Muscle layer of colon (tissue), 2 donors: Measurements from ENCODE around the gene LRRC14B.

Source experiments
- H3K27ac ChIP-seq: one replicate; pipeline ENCODE4 v1.7.0; 2013; ENCODE audit warnings: low read depth, mild to moderate bottlenecking, low read length, moderate library complexity
- H3K27me3 ChIP-seq, 2 donors: one replicate each; pipeline ENCODE4 v1.7.0; 2013; ENCODE audit warnings: low read length in 2 of 2, mild to moderate bottlenecking in 2 of 2; ENCODE audit not compliant: insufficient read depth in 2 of 2, control insufficient read depth in 1 of 2
- H3K36me3 ChIP-seq: one replicate; pipeline ENCODE4 v1.7.0; 2013; ENCODE audit warnings: mild to moderate bottlenecking, low read length; ENCODE audit not compliant: insufficient read depth
- H3K4me1 ChIP-seq: one replicate; pipeline ENCODE4 v1.7.0; 2013; ENCODE audit warnings: mild to moderate bottlenecking, low read length; ENCODE audit not compliant: insufficient read depth
- H3K4me3 ChIP-seq, 2 donors: one replicate each; pipeline ENCODE4 v1.7.0; 2013; ENCODE audit warnings: low read length in 2 of 2, low read depth in 1 of 2, mild to moderate bottlenecking in 1 of 2, moderate library complexity in 1 of 2
- H3K9ac ChIP-seq: one replicate; pipeline ENCODE4 v1.7.0; 2013; ENCODE audit warnings: low read length
- H3K9me3 ChIP-seq: one replicate; pipeline ENCODE4 v1.7.0; 2013; ENCODE audit warnings: mild to moderate bottlenecking, low read length
- donor health status: abdominal sarcoma.
- donor health status: Adenocarcinoma of cecum.

LRRC14B gene

DNA sequence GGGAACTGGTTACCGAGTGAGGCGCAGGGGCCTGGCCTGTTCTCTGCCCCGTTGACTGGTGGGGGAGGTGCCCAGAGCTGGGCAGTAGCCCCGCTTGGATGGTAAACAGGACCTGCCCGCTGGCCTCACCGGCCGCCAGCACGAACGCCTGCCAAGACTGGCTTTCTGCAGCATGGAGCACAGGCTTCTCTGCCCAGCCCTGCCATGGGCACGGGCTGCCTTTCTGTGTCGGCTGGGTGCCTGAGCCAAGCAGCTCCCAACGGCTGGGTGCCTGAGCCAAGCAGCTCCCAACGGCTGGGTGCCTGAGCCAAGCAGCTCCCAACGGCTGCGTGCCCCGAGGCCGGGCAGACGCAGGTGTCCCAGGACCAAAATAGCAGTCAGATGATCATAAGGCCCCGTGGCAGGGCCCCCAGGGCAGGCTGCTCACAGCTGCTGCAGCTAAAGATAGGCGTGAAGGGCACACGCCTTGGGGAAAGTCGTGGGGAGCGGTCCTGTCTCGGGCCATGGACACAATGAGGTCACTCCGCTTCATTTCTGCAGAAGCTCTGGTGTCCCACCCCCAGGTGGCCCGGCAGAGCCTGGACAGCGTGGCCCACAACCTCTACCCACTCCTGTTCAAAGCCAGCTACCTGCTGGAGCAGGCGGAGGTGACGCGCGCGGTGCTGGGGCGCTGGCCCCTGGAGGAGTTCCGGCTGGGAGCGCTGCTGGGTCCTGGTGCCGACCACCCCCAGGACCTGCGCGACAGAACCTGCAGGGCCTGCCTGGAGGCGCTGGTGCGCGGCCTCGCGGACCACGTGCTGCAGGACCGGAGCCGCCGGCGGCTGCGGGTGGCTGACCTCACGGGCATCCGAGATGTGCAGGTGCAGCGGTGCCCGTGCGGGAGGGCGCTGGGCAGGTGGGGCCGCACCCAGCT, at the start of gene LRRC14B:
Gene LRRC14B, plus strand, starts transcription at position 460 of the 913 bp plus-strand sequence. Its CDS starts 44 bp downstream, at position 504.
- H3K9ac ChIP-seq, result no peak within 1 kb of the TSS
- H3K36me3 ChIP-seq, result no peaks in the 10 kb centered on the region
- H3K9me3 ChIP-seq, result no peaks in the 10 kb centered on the region
- H3K4me1 ChIP-seq, result peaks cover 17% of the 10 kb centered on the region
- H3K27ac ChIP-seq, result peak within 1 kb of the TSS; percentile 25
- H3K4me3 ChIP-seq, result peak within 1 kb of the TSS in 1 of 2 donors; percentile 26
- H3K27me3 ChIP-seq, result peaks cover 0 to 12% of the 10 kb centered on the region in 2 donors

DNA sequence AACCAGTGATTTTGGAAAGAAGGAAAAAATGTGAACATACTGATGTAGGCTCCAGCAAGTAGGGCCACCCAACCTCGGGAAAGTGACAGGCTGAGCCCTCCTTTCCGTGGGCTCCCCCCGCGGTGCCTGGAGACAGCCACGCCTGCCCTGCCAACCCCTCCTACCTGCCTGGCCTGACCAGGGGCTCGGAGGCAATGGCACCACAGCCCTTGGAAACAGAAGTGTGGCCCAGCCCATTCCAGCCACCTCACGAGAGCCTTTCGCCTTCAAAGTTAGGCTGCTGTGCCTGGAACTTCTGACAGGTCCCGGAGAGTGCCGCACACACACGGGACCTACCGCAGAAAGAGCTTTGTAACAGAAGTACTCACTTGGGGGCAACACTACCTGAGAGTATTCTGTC, 49.5 kb upstream of the LRRC14B start:
- Histone ChIP-seq H3K9ac (no peak overlapping the region), H3K9me3 (peaks cover 1% of the 10 kb centered on the region), H3K4me1 (no peaks in the 10 kb centered on the region), H3K27ac (no peak overlapping the region), H3K4me3 (no peak overlapping the region), H3K27me3 (no peaks in the 10 kb centered on the region), H3K36me3 (no peaks in the 10 kb centered on the region)

DNA sequence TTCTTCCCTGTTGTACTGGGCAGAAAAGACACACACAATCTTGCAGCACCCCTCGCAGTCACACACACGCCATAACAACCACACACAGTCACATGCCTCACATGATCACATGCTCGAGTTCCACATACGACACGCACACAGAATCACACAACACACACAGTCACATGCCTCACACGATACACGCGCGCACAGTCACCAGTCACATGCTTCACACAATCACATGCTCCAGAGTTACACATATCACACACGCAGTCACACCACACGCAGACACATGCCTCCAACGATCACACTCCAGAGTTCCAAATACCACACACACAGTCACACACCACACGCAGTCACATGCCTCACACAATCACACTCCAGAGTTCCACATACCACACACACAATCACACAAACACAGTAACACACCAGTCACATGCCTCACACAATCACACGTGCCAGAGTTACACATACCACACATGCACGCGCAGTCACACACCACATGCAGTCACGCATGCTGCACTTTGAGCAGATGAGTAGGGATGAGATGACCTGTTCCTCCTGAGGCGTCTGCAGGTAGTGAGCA, 49.0 kb upstream of the LRRC14B start:
- Histone ChIP-seq H3K9ac (no peak overlapping the region), H3K27me3 (no peaks in the 10 kb centered on the region), H3K4me1 (no peaks in the 10 kb centered on the region), H3K27ac (no peak overlapping the region), H3K4me3 (no peak overlapping the region), H3K9me3 (peaks cover 7% of the 10 kb centered on the region), H3K36me3 (no peaks in the 10 kb centered on the region)

DNA sequence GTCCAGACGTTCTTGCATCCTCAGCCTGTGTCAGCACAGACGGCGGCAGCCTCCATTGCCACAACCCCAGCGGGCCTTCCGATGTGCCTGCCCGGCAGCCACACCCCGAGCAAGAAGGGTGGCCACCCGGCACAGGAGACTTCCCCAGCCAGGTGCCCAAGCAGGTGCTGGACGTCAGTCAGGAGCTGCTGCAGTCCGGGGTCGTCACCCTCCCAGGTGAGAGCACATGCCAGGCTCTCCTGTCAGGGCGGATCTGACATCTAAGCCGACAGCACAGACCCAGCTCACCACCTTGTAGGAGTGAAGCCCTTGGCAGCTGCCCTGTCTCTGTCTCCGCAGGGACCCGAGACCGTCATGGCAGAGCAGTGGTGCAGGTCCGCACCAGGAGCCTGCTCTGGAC, 48.3 kb upstream of the LRRC14B start:
- no peaks in the 10 kb centered on the region for H3K27me3 ChIP-seq
- H3K27ac ChIP-seq, result no peak overlapping the region
- peaks cover 14% of the 10 kb centered on the region for H3K9me3 ChIP-seq
- H3K4me3 ChIP-seq, result no peak overlapping the region
- H3K4me1 ChIP-seq, result no peaks in the 10 kb centered on the region
- H3K36me3 ChIP-seq, result no peaks in the 10 kb centered on the region
- H3K9ac ChIP-seq, result no peak overlapping the region

DNA sequence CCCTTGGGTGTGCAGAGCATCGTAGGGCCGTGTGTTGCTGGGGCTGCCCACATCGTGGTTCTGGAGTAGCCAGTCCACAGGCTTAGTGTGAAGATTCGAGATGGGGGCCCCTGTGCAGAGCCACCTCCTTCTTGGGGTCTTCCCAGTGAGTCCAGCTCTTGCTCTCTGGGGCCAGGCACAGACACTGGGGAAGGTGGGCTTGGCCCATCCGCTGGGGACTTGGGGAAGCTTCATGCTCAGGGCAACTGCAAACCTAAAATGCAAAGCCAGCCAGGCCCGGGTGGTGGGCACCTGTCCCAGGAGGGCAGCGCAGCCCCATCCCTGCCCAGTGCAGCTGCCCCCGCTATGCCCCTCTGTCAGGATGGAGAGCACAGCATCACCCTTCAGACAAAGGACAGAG, 46.4 kb upstream of the LRRC14B start:
- H3K4me3 ChIP-seq, result no peak overlapping the region
- peaks cover 21% of the 10 kb centered on the region for H3K9me3 ChIP-seq
- no peaks in the 10 kb centered on the region for H3K27me3 ChIP-seq
- H3K4me1 ChIP-seq, result no peaks in the 10 kb centered on the region
- H3K9ac ChIP-seq, result no peak overlapping the region
- no peaks in the 10 kb centered on the region for H3K36me3 ChIP-seq
- H3K27ac ChIP-seq, result no peak overlapping the region

DNA sequence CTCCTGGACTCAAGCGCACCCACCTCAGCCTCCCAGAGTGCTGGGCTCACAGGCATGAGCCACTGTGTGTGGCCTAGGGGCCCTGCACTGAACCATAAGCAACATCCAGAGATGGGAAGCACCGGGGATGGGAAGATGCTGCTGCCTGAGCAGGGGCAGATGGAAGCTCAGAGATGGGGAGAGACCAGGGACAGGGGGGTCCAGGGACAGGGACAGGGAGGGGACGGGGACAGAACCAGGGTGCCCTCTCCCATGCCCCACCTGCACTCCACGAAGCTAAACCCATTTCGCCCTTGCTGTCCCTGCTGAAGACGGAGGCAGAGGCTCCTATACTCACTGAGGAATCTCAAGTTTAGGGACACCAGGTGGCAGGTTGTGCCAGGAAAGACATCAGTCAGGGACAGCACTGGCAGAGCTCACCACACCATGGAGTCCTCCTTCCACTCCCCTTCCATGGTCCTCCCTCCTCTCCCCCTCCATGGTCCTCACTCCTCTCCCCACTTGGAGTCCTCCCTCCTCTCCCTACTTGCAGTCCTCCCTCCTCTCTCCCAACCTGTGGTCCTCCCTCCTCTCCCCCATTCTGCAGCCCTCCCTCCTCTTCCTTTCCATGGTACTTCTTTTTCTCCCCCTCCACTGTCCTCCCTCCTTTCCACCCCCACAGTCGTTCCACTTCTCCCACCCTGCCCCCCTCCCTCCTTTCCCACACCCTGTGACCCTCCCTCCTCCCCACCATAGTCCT, 45.5 kb upstream of the LRRC14B start:
- H3K36me3 ChIP-seq, result no peaks in the 10 kb centered on the region
- no peaks in the 10 kb centered on the region for H3K4me1 ChIP-seq
- H3K4me3 ChIP-seq, result no peak overlapping the region
- H3K9ac ChIP-seq, result no peak overlapping the region
- peaks cover 21% of the 10 kb centered on the region for H3K9me3 ChIP-seq
- H3K27me3 ChIP-seq, result no peaks in the 10 kb centered on the region
- no peak overlapping the region for H3K27ac ChIP-seq

DNA sequence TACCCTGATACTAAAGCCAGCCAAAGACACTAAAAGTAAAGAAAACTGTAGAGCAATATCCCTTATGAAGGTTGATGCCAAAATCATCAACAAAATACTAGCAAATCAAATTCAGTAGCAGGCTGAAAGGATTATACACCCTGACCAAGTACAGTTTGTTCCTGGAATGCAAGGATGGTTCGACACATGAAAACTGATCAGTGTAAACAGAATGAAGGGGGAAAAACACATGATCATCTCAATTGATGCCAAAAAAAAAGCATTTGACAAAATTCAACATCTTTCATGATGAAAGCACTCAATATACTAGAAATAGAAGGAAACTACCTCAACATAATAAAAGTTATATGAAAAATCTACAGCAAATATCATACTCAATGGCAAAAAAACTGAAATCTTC, 43.5 kb upstream of the LRRC14B start:
- no peaks in the 10 kb centered on the region for H3K36me3 ChIP-seq
- H3K9ac ChIP-seq, result no peak overlapping the region
- H3K4me3 ChIP-seq, result no peak overlapping the region
- no peak overlapping the region for H3K27ac ChIP-seq
- H3K9me3 ChIP-seq, result peaks cover 21% of the 10 kb centered on the region
- no peaks in the 10 kb centered on the region for H3K4me1 ChIP-seq
- H3K27me3 ChIP-seq, result no peaks in the 10 kb centered on the region

DNA sequence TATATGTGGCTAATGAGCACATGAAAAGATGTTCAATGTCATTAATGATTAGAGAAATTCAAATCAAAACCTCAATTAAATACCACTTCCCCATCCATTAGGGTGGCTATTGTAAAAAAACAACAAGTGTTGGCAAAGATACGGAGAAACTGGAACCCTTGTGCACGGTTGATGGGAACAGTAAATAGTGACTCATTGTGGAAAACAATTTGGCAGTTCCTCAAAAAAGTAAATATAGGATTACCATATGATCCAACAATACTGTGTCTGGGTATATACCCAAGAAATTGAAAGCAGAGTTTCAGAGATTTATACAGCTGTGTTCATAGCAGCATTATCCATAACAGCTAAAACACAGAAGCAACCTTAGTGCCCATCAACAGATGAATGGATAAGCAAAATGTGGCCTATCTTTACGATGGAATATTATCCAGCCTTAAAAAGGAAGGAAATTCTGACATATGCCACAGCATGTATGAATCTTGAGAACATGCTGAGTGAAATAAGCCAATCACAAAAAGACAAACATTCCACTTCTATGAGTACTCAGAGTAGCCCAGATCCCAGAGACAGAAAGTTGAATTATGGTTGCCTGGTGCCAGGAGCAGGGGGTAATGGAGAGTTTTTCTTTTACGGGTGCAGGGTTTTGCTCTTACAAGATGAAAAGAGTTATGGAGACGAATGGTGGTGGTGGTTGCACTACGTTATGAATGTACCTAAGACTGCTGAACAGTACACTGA, 41.4 kb upstream of the LRRC14B start:
- H3K4me3 ChIP-seq, result no peak overlapping the region
- H3K36me3 ChIP-seq, result no peaks in the 10 kb centered on the region
- H3K9me3 ChIP-seq, result peaks cover 21% of the 10 kb centered on the region
- no peak overlapping the region for H3K9ac ChIP-seq
- H3K27me3 ChIP-seq, result no peaks in the 10 kb centered on the region
- no peak overlapping the region for H3K27ac ChIP-seq
- H3K4me1 ChIP-seq, result no peaks in the 10 kb centered on the region

DNA sequence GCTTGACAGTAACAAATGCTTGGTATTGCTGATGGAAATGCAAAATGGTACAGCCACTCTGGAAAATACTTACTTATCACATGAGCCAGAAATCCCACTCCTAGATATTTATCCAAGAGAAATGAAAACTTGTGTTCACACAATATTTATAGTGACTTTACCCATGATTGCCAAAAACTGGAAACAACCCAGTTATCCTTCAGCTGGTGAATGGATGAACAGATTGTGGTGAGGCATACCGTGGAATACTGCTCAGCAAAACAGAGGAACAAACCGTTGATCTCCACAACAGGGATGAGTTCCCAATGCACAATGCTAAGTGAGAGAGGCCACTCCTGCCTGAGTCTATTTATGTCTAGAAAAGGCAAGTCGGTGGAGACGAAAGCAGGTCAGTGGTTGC, 40.5 kb upstream of the LRRC14B start:
- Histone ChIP-seq H3K9me3 (peaks cover 21% of the 10 kb centered on the region), H3K27ac (no peak overlapping the region), H3K4me3 (no peak overlapping the region), H3K9ac (no peak overlapping the region), H3K36me3 (no peaks in the 10 kb centered on the region), H3K27me3 (no peaks in the 10 kb centered on the region), H3K4me1 (no peaks in the 10 kb centered on the region)

DNA sequence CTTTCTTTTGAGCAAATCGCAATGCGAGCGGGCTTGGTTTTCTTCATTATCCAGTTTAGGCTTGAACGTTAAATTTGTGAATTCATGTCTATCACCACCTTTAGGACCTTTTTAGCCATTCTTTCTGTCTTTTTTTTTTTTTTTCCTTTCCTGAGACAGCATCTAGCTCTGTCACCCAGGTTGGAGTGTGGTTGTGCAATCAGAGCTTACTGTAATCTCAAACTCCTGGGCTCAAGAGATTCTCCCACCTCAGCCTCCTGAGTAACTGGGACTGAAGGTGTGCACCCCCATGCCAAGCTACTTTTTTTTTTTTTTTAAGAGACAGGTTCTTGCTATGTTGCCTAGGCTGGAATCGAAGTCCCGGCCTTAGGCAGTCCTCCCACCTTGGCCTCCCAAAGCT, 39.2 kb upstream of the LRRC14B start:
- Histone ChIP-seq H3K27me3 (no peaks in the 10 kb centered on the region), H3K27ac (no peak overlapping the region), H3K4me3 (no peak overlapping the region), H3K9ac (no peak overlapping the region), H3K4me1 (no peaks in the 10 kb centered on the region), H3K9me3 (peaks cover 16% of the 10 kb centered on the region), H3K36me3 (no peaks in the 10 kb centered on the region)

DNA sequence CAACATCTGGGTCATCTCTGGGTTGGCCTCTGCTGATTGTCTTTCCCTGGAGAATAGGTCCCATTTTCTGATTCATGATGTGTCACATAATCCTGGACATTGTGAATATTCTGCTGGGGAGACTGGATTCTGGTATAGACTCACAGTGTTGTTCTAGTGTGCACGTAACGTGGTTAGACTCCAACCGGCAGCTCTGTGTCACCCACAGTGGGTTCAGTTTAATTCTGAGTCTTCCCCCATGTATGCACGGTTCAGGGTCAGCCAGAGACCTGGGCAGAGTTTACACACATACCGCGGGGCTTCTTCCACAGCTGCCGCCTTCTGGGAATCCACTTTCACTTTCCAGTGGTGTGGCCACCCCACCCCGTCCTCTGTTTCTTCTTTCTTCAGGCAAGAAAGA, 38.0 kb upstream of the LRRC14B start:
- no peak overlapping the region for H3K27ac ChIP-seq
- no peaks in the 10 kb centered on the region for H3K36me3 ChIP-seq
- no peaks in the 10 kb centered on the region for H3K4me1 ChIP-seq
- no peaks in the 10 kb centered on the region for H3K27me3 ChIP-seq
- H3K9me3 ChIP-seq, result peaks cover 5% of the 10 kb centered on the region
- no peak overlapping the region for H3K9ac ChIP-seq
- H3K4me3 ChIP-seq, result no peak overlapping the region
